Kidney capillary endothelial cell (primary cell): ENCODE measurements around the gene MC1R.
"Not testable (repeated sequence)": the region's sequence is repeated elsewhere in the genome, so short reads cannot be mapped to it uniquely, and the experiment has no call there.

Experiments used
- DNase-seq: peaks from one replicate; pipeline ENCODE4 v3.0.0-alpha.2; 2018; ENCODE audit warnings: low spot score

Gene MC1R

GRCh38 chr16:89918453-89919347 lies at the start of gene MC1R:
Gene MC1R, plus strand, starts transcription at chr16:89918862. Its CDS starts 397 bp downstream, at chr16:89919259.
- DNase-seq: peak; percentile 39

GRCh38 chr16:89869911-89870310 lies 48.8 kb upstream of the MC1R start:
- DNase-seq: no peak

GRCh38 chr16:89870440-89870839 lies 48.2 kb upstream of the MC1R start:
- DNase-seq: no peak

GRCh38 chr16:89871895-89872294 lies 46.8 kb upstream of the MC1R start:
- DNase-seq: no peak

- peak; percentile 78 for DNase-seq
Observed at GRCh38 chr16:89873109-89873971, 45.3 kb upstream of the MC1R start, which contains the start of gene TCF25. Gene TCF25, plus strand, starts transcription at chr16:89873592. Its CDS starts 76 bp downstream, at chr16:89873668.

- DNase-seq: peak; percentile 90
Observed at GRCh38 chr16:89873972-89874689, 44.5 kb upstream of the MC1R start.

GRCh38 chr16:89879123-89879522 lies 39.5 kb upstream of the MC1R start:
- DNase-seq: not testable (repeated sequence)

GRCh38 chr16:89880477-89881367 lies 37.9 kb upstream of the MC1R start:
- DNase-seq: no peak

- DNase-seq: no peak
Observed at GRCh38 chr16:89881368-89881730, 37.3 kb upstream of the MC1R start.

GRCh38 chr16:89883346-89884040 lies 35.2 kb upstream of the MC1R start:
- DNase-seq: no peak

GRCh38 chr16:89884041-89884421 lies 34.6 kb upstream of the MC1R start:
- no peak for DNase-seq

- DNase-seq: no peak
Observed at GRCh38 chr16:89887243-89887642, 31.4 kb upstream of the MC1R start.

GRCh38 chr16:89890200-89890599 lies 28.5 kb upstream of the MC1R start:
- no peak for DNase-seq

- DNase-seq: no peak
Observed at GRCh38 chr16:89890886-89891657, 27.6 kb upstream of the MC1R start.

GRCh38 chr16:89892055-89892630 lies 26.5 kb upstream of the MC1R start:
- no peak for DNase-seq

GRCh38 chr16:89892635-89893034 lies 26.0 kb upstream of the MC1R start:
- no peak for DNase-seq

GRCh38 chr16:89893642-89894548 lies 24.8 kb upstream of the MC1R start:
- no peak for DNase-seq
